ENCODE measurements around the gene GNAI1. TPM values are rescaled to one million over a fixed set of nuclear protein-coding genes. Genes with fewer than 3 reads are reported as not detected.

Gene GNAI1
- total RNA-seq: 100 to 1,000 TPM in 1 of 2 donors, 10 to 100 TPM in 1; 66.3 to 113 TPM
- polyA plus RNA-seq (ENCODE audit: insufficient read length in 2 of 2): 100 to 1,000 TPM in 1 of 2 donors, 10 to 100 TPM in 1; 94.2 to 155 TPM
- long read RNA-seq, donor 1, full-length matches to known transcripts: 42 of 42 reads
- long read RNA-seq, donor 1, partial matches to known transcripts: 0 of 42 reads
- long read RNA-seq, donor 1, other reads (novel, unspliced or antisense): 0 of 42 reads
- long read RNA-seq, donor 2, full-length matches to known transcripts: 23 of 23 reads
- long read RNA-seq, donor 2, partial matches to known transcripts: 0 of 23 reads
- long read RNA-seq, donor 2, other reads (novel, unspliced or antisense): 0 of 23 reads
- long read RNA-seq, donor 3, full-length matches to known transcripts: 16 of 23 reads
- long read RNA-seq, donor 3, partial matches to known transcripts: 7 of 23 reads
- long read RNA-seq, donor 3, other reads (novel, unspliced or antisense): 0 of 23 reads
- long read RNA-seq, donor 4, full-length matches to known transcripts: 25 of 42 reads
- long read RNA-seq, donor 4, partial matches to known transcripts: 17 of 42 reads
- long read RNA-seq, donor 4, other reads (novel, unspliced or antisense): 0 of 42 reads

GRCh38 chr7:80134536-80135308 is at the start of gene GNAI1:
Gene GNAI1 (plus strand): TSS chr7:80134831. CDS start chr7:80135161, 330 bp downstream.
- peak within 1 kb of the TSS; percentile 87 for H3K4me3 ChIP-seq (ENCODE audit: low read depth, low read length)
- H3K4me1 ChIP-seq (ENCODE audit: control insufficient read depth, insufficient read depth, low read length): peaks cover 10% of the 10 kb centered on the region
- peak; percentile 46 to 93 (median 61) for DNase-seq (ENCODE audit: low read depth in 4 of 6, low spot score in 6 of 6)
- no peaks in the 10 kb centered on the region for H3K9me3 ChIP-seq (ENCODE audit: control insufficient read depth, insufficient read depth, low read length)
- no peaks in the 10 kb centered on the region for H3K36me3 ChIP-seq (ENCODE audit: control insufficient read depth, insufficient read depth, low read length)
- peak within 1 kb of the TSS; percentile 82 for H3K27ac ChIP-seq (ENCODE audit: low read depth, low read length)
- WGBS (ENCODE audit: insufficient coverage): under 1% methylated on average over 85 of the region's 92 CpGs
- no peaks in the 10 kb centered on the region for H3K27me3 ChIP-seq (ENCODE audit: control insufficient read depth, insufficient read depth, low read length)

- DNase-seq (ENCODE audit: low read depth in 4 of 6, low spot score in 6 of 6): peak in 1 of 6 donors; percentile 62
These were observed 47.4 kb upstream of the GNAI1 start for GRCh38 chr7:80087051-80087770.

GRCh38 chr7:80087771-80088170 is 46.9 kb upstream of the GNAI1 start:
- Histone ChIP-seq H3K9me3 (ENCODE audit: control insufficient read depth, insufficient read depth, low read length) (no peaks in the 10 kb centered on the region), H3K27me3 (ENCODE audit: control insufficient read depth, insufficient read depth, low read length) (no peaks in the 10 kb centered on the region), H3K27ac (ENCODE audit: low read depth, low read length) (peak overlapping the region; percentile 19), H3K4me3 (ENCODE audit: low read depth, low read length) (no peak overlapping the region), H3K36me3 (ENCODE audit: control insufficient read depth, insufficient read depth, low read length) (no peaks in the 10 kb centered on the region), H3K4me1 (ENCODE audit: control insufficient read depth, insufficient read depth, low read length) (no peaks in the 10 kb centered on the region)
- WGBS (ENCODE audit: insufficient coverage): no CpG with 5 or more reads among the region's 1 CpG
- no peak for DNase-seq (ENCODE audit: low read depth in 4 of 6, low spot score in 6 of 6)

More at GRCh38 chr7:80087051-80087770, 47.4 kb upstream of the GNAI1 start:
- WGBS (ENCODE audit: insufficient coverage): 89% methylated on average over 8 of the region's 11 CpGs
- H3K36me3 ChIP-seq (ENCODE audit: control insufficient read depth, insufficient read depth, low read length): no peaks in the 10 kb centered on the region
- H3K4me1 ChIP-seq (ENCODE audit: control insufficient read depth, insufficient read depth, low read length): no peaks in the 10 kb centered on the region
- H3K27me3 ChIP-seq (ENCODE audit: control insufficient read depth, insufficient read depth, low read length): no peaks in the 10 kb centered on the region
- H3K9me3 ChIP-seq (ENCODE audit: control insufficient read depth, insufficient read depth, low read length): no peaks in the 10 kb centered on the region
- no peak overlapping the region for H3K4me3 ChIP-seq (ENCODE audit: low read depth, low read length)
- H3K27ac ChIP-seq (ENCODE audit: low read depth, low read length): peak overlapping the region; percentile 19

- 64% methylated on average over 1 of the region's 2 CpGs for WGBS (ENCODE audit: insufficient coverage)
- Histone ChIP-seq H3K4me1 (ENCODE audit: control insufficient read depth, insufficient read depth, low read length) (no peaks in the 10 kb centered on the region), H3K9me3 (ENCODE audit: control insufficient read depth, insufficient read depth, low read length) (no peaks in the 10 kb centered on the region), H3K27me3 (ENCODE audit: control insufficient read depth, insufficient read depth, low read length) (no peaks in the 10 kb centered on the region), H3K4me3 (ENCODE audit: low read depth, low read length) (no peak overlapping the region), H3K27ac (ENCODE audit: low read depth, low read length) (no peak overlapping the region), H3K36me3 (ENCODE audit: control insufficient read depth, insufficient read depth, low read length) (no peaks in the 10 kb centered on the region)
- DNase-seq (ENCODE audit: low read depth in 4 of 6, low spot score in 6 of 6): no peak
These were observed 45.9 kb upstream of the GNAI1 start for GRCh38 chr7:80088705-80089104.

- WGBS (ENCODE audit: insufficient coverage): no CpG with 5 or more reads among the region's 1 CpG
These were observed 45.3 kb upstream of the GNAI1 start for GRCh38 chr7:80089366-80089765.

GRCh38 chr7:80093349-80093748 is 41.3 kb upstream of the GNAI1 start:
- no peak for DNase-seq (ENCODE audit: low read depth in 4 of 6, low spot score in 6 of 6)
- no CpG with 5 or more reads among the region's 2 CpGs for WGBS (ENCODE audit: insufficient coverage)

More at GRCh38 chr7:80089366-80089765, 45.3 kb upstream of the GNAI1 start:
- Histone ChIP-seq H3K4me3 (ENCODE audit: low read depth, low read length) (no peak overlapping the region), H3K27ac (ENCODE audit: low read depth, low read length) (no peak overlapping the region), H3K9me3 (ENCODE audit: control insufficient read depth, insufficient read depth, low read length) (no peaks in the 10 kb centered on the region), H3K4me1 (ENCODE audit: control insufficient read depth, insufficient read depth, low read length) (no peaks in the 10 kb centered on the region), H3K27me3 (ENCODE audit: control insufficient read depth, insufficient read depth, low read length) (no peaks in the 10 kb centered on the region), H3K36me3 (ENCODE audit: control insufficient read depth, insufficient read depth, low read length) (no peaks in the 10 kb centered on the region)
- no peak for DNase-seq (ENCODE audit: low read depth in 4 of 6, low spot score in 6 of 6)

GRCh38 chr7:80095545-80095944 is 39.1 kb upstream of the GNAI1 start:
- H3K4me1 ChIP-seq (ENCODE audit: control insufficient read depth, insufficient read depth, low read length): no peaks in the 10 kb centered on the region
- no peak overlapping the region for H3K4me3 ChIP-seq (ENCODE audit: low read depth, low read length)
- WGBS (ENCODE audit: insufficient coverage): no CpG with 5 or more reads among the region's 1 CpG
- peak in 2 of 6 donors; percentile 55 for DNase-seq (ENCODE audit: low read depth in 4 of 6, low spot score in 6 of 6)
- H3K36me3 ChIP-seq (ENCODE audit: control insufficient read depth, insufficient read depth, low read length): no peaks in the 10 kb centered on the region
- H3K27ac ChIP-seq (ENCODE audit: low read depth, low read length): no peak overlapping the region
- H3K9me3 ChIP-seq (ENCODE audit: control insufficient read depth, insufficient read depth, low read length): no peaks in the 10 kb centered on the region
- no peaks in the 10 kb centered on the region for H3K27me3 ChIP-seq (ENCODE audit: control insufficient read depth, insufficient read depth, low read length)

More at GRCh38 chr7:80093349-80093748, 41.3 kb upstream of the GNAI1 start:
- Histone ChIP-seq H3K9me3 (ENCODE audit: control insufficient read depth, insufficient read depth, low read length) (no peaks in the 10 kb centered on the region), H3K27ac (ENCODE audit: low read depth, low read length) (no peak overlapping the region), H3K36me3 (ENCODE audit: control insufficient read depth, insufficient read depth, low read length) (no peaks in the 10 kb centered on the region), H3K4me3 (ENCODE audit: low read depth, low read length) (no peak overlapping the region), H3K4me1 (ENCODE audit: control insufficient read depth, insufficient read depth, low read length) (no peaks in the 10 kb centered on the region), H3K27me3 (ENCODE audit: control insufficient read depth, insufficient read depth, low read length) (no peaks in the 10 kb centered on the region)

- Histone ChIP-seq H3K27ac (ENCODE audit: low read depth, low read length) (no peak overlapping the region), H3K27me3 (ENCODE audit: control insufficient read depth, insufficient read depth, low read length) (no peaks in the 10 kb centered on the region), H3K36me3 (ENCODE audit: control insufficient read depth, insufficient read depth, low read length) (no peaks in the 10 kb centered on the region), H3K4me1 (ENCODE audit: control insufficient read depth, insufficient read depth, low read length) (no peaks in the 10 kb centered on the region), H3K9me3 (ENCODE audit: control insufficient read depth, insufficient read depth, low read length) (no peaks in the 10 kb centered on the region), H3K4me3 (ENCODE audit: low read depth, low read length) (no peak overlapping the region)
- WGBS (ENCODE audit: insufficient coverage): no CpG with 5 or more reads among the region's 2 CpGs
- DNase-seq (ENCODE audit: low read depth in 4 of 6, low spot score in 6 of 6): no peak
These were observed 36.9 kb upstream of the GNAI1 start for GRCh38 chr7:80097756-80098155.

GRCh38 chr7:80098795-80099194 is 35.8 kb upstream of the GNAI1 start:
- Histone ChIP-seq H3K4me3 (ENCODE audit: low read depth, low read length) (no peak overlapping the region), H3K9me3 (ENCODE audit: control insufficient read depth, insufficient read depth, low read length) (no peaks in the 10 kb centered on the region), H3K27ac (ENCODE audit: low read depth, low read length) (no peak overlapping the region), H3K27me3 (ENCODE audit: control insufficient read depth, insufficient read depth, low read length) (no peaks in the 10 kb centered on the region), H3K36me3 (ENCODE audit: control insufficient read depth, insufficient read depth, low read length) (no peaks in the 10 kb centered on the region), H3K4me1 (ENCODE audit: control insufficient read depth, insufficient read depth, low read length) (no peaks in the 10 kb centered on the region)
- 86% methylated on average over 5 of the region's 6 CpGs for WGBS (ENCODE audit: insufficient coverage)
- DNase-seq (ENCODE audit: low read depth in 4 of 6, low spot score in 6 of 6): no peak
